SW 1271 (cell line): ENCODE measurements around the gene LKAAEAR1.
A peak's percentile ranks its signal among the peaks of the same experiment; 100 is the strongest.

ENCODE experiments used
- DNase-seq, 2 experiments: peaks; one replicate each; lab custom pipeline; 2025; lab: John Stamatoyannopoulos, UW

Gene LKAAEAR1

DNA sequence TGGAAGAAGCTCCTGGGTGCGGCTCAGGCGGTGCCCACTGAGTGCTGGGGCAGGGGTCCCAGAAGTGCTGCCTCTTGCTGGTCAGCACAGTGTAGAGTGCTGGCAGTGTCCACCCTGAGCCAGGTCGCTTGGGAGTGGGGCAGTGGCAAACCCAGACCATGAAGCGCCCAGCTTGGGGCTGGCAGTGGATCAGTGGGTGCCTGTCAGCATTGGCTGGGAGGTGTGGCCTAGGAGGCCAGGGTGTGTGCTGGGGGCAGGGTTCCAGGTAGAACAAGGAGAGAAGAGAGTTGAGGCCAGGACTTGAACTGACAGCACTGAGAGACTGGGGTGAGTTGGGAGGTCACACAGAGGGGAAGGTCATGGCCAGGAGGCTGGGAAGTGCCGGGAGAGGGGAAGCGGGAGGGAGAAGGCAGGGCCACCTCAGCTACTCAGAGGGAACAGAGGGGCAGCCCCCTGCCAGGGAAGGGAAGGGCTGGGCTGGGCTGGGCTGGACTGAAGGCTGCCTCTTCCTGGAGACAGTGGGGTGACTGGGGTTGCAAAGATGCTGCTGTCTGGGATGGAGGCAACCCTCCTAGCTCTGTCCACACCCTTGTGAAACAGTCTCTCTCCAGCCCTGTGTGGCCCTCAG lies 17.1 kb downstream of the LKAAEAR1 start:
- DNase-seq: peak in 1 of 2 experiments; percentile 24

DNA sequence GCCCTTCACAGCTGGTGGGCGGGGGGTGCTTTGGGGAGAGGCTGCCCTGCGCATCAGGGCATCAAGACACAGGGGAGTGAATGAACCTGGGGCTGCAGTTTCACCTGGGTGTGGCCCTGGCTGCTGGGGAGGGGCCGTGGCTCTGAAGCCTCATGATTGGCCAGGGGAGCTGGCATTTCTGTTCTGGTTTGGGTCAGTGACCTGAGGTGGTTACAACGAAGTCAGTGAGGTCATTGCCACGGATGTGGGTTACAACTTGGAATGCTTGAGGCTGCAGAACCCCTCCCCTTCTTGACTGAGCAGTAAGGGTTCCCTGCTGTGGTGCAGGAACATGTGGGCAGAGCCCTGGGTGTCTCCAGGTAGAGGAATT lies 18.2 kb downstream of the LKAAEAR1 start:
- DNase-seq: peak; percentile 83 to 91

DNA sequence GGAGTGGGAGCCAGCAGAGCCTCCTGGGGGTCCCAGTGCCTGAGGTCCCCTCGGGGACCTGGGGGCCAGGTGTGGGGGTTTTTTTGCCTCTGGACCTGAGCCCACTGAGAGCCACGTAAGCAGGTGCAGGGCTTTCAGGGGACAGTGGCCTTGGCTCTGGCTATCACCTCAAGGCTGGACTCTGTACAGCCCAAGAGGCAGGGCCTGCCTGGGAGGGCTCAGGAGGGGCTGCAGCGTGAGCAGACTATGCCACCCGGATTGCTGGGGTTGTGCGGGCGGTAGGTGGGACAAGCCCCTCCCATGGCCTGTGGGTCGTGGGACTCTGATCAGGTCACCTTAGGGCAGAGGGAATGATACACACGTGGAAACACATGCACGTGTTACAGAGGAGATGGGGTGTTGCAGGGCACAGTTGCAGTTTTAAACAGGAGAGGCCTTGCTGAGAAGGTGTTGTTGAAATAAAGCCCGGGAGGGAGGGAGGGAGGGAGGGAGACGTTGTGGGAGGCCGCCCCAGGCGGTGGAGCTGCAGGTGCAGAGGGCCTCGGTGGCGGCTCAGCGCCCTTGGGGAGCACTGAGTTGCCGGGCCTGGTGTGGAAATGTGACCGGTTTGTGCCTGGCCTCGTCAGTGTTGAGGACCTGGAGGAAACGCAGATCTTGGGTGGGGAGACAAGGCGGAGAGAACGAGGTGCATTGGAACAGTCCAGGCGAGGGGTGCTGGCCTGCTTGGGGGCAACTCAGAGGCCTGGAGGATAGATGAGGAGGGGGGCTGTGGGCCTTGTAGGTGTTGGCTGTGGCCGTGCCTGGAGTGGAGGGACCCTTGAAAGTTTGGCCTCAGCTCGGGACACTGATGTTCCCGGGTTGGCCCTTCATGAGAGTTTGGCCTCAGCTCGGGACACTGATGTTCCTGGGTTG lies 18.9 kb downstream of the LKAAEAR1 start:
- no peak for DNase-seq

DNA sequence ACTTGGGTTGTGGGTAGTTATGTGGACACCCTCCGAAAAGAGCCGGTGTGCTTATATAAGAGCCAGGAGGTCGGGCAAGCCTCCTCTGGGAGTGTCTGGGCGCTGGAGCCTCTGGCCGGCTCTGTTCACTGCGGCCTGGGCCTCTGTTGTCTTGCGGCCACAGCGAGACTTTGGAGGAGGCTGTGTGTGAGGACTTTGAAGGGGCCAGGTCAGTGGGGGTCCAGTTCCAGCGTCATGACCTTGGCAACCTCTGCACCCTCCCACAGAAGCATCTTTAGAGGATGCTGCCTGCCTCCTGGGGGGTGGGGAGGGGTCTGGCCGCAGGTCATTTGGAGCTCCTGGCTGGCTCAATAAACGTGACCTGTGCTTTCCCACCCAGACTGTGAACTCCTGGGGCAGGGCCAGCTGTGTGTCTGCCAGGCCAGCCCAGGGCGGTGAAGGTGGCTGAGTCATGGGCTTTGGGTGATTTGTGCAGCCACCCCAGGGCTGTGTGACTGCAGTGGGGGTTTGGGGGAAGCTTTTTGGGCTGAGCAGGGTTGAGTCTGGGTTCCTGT lies 20.0 kb downstream of the LKAAEAR1 start:
- DNase-seq: peak in 1 of 2 experiments; percentile 27

DNA sequence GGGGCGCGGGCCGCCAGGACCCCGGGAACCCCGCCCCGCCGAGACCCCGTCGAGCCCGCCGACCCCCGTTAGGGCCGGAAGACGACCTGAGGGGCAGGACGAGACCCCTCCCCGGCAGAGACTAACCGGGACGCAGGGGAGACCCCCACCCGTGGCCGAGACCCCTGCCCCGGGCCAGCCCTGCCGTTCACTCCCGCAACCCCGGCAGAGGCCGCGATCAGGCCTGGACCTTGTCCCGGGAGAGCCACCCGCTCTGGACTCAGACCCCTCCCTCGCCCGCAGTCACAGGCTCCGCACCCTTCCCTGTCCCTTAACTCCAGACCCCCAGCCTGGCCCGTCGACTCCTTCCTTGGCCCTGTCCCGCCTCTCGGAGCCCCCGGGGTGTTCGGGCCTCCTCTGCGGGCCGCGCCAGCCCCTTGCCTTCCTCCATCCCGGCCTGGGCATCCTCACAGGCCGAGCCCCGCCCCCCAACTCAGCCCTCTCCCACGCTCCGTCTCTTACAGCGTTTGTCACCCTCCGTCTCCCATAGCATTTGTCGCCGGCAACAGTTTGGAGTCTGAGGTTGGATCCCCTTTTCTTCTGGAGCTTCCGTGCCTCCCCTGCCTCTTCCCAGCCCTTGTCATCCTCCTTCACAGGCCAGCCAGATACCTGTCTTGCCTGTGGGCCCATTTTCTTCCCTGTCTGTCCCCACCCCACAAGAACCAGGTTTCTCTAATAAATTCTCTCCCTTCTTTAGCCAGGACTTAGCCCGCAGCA lies 20.6 kb downstream of the LKAAEAR1 start:
- peak in 1 of 2 experiments; percentile 24 for DNase-seq

DNA sequence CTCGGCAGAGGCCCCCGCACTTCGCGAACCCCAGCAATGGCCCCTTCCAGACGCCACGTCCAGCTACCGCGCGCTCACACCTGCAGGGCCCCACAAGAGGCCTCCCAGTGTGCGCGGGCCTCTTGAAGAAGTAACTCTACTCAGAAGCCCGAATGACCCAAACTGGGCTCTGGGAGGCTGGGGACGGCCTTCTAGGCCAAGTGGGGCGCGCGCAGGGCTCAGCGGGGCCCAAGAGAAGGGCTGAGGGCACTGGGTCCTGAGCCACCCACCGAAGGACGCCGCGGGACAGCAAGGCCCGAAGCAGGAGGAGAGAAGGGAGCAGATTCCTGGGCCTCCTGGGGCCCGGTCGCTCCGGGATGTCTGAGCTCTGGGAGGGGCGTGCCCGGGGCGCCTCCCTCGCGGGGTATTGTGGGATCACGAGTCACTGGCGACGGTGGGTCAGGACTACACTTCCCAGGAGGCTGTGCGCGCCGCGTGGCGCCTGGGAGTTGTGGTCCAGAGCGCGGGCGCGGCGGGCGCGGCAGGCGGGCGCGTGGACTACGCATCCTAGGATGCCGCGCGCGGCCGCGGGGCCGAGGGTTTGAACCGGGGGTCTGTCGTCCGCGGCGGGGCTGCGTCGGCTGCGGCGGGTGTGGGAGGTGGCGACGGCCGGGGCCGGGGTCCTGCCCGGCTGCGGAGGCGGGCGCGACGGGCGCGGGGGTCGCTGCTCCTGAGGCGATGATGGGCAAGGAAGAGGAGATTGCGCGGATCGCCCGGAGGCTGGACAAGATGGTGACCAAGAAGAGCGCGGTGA lies 21.4 kb downstream of the LKAAEAR1 start, which contains the start of gene TCEA2:
TSS of gene TCEA2 (plus strand) at position 603 of the 793 bp plus-strand sequence. CDS start at position 718, 115 bp downstream.
- peak; percentile 90 to 96 for DNase-seq

DNA sequence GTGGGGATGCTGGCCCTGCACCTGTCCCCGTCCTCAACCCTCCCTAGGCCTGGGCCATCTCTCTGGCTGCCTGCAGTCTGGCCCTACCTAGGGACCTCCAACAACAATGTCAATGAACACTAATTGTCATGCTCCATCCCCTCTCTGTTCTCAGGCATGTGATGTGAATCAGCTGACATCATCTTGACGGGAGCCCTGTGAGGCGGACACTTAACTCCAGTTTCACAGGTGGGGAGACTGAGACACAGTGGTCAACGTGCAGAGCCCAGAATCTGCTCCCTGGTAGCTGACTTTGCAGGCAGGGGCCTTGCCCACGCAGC lies 22.0 kb downstream of the LKAAEAR1 start:
- DNase-seq: no peak

DNA sequence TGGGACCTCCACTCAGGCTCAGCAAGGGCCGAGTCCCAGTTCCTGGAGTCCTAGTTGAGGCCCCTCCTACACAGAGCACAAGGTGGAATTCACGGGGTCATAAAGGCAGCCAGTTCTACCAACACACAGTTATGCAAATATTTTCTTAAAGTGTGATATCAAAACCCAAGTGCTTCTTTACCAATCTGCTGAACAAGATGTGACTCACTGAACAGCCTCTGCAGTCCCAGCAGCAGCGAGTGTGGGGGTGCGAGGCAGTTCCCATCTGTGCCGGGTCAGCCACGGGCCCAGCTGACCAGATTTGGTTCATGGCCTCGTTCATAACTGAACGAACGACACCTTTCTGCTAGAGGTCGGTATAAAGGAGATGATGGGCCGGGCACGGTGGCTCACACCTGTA lies 25.7 kb downstream of the LKAAEAR1 start:
- no peak for DNase-seq

DNA sequence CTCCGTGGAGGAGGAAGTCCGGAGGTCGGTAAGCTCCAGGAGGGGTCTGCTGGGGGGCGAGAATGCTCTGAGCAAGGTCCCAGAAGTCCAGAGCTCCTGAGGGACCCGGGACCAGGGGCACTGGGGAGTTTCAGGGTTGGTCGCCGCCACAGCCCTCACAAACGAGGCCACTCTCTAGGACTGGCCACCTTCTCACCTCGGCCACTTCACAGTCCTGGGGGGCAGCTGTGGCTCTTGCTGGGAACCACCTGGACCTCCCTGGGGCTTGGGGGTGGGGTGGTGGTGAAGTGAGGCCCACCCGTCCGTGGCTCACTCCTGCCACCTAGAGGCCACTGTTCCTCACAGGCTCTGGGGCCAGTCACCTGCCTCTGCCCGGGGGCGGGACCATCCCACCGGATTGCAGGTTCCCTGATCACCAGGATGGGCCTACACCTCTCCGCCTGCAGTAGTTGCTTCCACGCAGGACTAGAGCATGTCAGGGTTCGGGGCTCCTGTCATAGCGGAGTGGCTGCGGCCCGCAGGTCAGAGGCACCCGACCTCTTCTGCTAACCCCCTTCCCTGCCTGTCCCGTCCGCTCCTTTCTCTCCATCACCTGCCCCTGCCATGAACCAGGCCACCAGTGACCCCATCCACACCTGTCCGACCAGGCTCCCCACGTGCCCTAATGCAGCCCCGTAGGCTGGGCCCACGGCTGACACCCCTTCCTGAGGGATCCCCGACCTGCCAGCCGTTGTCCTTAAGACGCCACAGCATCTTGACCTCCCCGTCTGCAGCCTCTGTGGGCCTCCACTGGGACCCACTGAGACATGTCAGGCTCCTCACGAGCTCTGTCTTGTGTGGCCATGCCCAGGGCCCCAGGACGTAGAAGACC lies 26.3 kb downstream of the LKAAEAR1 start:
- peak; percentile 54 to 60 for DNase-seq

DNA sequence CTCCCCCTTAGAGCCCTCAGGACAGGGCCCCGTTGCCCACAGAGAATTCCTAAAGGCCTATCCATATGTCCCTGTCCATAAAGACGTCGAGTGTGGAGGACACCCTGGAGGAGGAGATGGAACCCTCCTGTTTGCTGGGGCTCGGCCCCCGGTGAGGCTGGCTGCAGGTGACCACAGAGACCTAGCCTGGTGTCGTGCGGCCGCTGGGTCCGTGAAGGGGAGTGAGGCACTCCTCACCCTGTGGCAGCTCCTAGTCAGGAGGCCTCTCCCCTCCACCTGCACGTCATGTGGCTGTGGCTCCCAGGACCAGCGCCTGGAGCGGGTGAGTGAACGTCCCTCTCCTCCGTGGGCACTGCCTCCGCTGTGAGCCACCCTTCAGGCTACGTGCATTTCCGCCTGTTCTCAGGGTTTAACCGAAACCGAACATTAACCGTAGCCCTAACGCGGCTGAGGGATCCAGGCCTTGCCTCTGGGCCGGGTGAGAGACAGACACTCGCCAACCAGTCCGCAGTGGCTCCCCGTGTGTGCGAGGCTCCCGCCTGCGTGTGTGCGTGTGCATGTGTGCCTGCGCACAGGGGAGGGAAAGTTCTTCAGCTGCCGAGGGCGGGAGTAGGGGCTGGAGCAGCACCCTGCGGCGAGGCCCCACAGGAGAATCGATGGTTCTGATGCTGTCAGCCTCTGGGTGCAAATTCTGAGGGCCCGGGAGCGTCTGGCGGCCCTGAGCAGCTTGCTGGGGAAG lies 27.1 kb downstream of the LKAAEAR1 start:
- DNase-seq: no peak

DNA sequence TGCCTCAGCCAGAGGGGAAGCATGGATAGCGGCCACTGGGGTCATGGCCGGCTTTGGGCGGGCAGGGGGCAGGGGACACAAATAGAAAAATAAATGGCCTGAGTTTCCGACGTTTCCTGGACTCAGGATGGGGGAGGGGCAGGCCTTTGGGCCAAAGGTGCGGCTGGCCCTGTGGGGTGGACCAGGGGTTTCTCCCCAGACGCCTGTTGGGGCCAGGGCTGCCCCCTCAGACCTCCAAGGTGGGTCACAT lies 27.6 kb downstream of the LKAAEAR1 start:
- DNase-seq: no peak

DNA sequence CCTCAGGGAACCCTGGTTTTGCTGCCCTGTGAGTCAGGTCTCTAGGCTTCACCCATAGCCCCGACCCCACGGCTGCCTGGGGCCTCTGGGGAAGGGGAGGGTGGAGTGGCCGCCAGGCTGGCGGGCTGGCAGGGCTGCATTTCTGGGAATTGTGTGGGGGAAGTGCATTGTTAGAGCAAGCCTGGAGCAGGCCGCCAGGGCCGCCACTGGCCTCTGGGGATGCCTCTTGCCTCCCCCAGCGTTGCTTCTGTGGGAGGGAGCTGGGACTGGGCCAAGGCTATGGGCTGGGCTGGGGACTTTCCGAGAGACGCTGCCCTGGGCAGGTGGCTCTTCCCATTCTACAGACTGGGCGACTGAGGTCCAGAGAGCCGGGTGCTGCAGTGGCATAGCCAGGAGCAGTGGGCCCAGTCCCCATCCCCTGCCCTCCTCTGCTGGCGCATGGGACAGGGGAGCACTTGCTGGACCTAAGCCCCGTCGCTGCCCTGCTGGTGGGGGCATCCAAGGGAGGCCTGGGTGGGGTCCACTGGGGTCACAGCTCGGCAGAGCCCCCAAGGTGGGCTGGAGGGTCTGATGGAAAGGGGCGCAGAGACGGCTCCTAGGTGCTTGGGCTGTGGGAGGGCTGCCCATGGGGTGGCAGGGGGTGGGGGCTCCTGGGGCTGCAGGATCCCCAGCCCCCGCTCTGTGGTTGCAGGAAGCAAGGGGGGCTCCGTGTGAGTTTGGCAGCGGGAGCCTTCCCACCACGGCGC lies 28.1 kb downstream of the LKAAEAR1 start:
- DNase-seq: no peak

DNA sequence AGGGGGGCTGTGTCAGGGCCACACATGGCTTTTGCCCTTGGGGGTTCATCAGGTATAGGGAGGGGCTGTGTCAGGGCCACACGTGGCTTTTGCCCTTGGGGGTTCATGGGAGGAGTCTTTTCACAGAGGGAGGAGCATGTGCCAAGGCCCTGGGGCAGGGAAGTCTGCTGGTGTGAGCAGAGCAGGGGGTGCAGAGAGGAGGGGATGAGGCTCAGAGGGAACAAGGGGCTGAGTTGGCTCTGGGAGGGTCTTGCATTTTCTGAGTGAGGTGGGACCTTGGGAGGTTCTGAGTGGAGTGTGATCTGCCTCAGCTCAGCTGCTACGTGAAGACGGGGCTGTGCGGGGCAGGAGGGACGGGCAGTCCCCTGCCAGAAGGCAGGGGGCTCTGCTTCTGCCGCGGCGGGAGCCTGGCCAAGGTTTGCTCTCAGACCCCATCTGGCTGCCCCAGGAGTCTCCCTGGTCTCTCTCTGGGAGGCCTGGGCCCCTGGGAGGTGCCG lies 28.8 kb downstream of the LKAAEAR1 start:
- DNase-seq: no peak

DNA sequence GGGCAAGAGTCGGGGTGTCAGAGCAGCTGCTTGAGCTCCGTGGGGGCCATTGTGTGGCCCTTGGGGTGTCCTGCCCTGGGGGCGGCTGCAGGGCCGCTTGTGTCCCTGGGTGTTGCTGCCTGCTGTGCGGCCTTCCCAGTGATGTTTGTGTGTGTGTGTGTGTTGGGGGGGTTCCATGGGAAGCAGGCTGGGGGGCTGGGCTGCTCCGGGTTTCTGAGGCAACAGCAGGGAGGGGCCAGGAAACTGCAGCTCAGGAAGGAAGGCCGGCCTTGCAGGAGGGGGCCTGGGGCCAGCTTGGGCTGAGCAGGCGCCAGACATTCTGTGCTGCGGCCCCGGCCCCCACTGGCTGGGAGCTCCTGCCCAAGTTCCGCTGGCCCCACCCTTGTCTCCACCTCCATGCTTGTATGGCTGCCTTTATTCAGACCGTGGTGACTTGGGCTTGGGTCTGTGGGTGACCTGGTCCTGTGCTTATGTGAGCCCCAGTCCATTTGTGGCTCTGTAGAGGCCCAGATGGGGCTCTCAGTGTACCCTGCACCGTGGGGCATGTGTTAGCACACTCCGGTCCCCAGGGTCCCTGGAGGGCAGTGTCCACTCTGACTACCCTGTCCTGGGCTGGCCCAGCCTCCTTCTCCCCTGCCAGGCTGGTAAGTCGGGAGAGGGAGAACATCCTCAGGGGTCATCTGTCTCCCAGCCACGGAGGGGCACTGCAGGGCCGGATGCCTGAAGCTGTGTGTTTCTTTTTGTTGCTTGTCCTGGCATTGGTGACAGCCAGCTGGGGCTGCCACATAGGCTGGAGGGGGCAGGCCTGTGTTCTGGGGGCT lies 30.1 kb downstream of the LKAAEAR1 start:
- peak in 1 of 2 experiments; percentile 21 for DNase-seq

DNA sequence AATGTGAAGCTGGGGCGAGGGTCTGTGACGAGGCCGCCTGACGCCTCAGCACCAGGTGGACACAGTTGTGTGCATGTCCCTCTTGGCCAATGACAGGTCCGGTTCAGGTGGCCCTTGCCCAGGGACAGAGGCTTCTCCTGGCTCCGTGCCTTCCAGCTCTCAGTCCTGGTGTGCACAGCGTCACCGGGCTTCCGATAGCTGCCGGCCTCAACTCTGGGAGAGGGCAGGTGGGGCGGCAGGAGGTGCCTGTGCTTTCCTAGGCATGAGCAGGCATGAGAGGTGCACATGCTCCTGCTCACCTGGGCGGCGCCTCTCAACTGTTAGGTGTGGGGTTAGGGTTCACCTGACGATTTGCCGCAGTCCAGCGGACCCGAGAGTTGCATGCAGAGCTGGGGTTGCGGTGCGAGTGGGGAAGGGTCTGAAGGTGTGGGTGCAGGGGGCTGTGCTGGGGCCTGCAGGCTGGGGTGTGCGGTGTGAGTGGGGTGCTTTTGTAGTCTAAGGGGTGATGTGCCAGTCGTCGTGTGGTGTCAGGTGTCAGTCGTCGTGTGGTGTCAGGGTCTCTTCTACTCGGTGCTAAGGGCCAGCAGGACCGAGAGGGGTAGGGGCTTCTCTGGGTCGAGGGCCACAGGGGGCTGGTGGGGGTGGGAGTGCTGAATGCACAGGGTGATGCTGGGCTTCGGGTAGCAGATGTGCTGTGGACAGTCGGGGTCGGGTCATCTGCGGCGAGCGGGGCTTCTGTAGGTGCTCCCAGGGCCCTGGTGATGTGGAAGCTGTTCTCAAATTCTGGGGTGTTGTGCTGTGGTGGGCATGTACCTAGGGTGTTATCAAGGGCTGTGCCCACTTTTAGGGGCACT lies 31.0 kb downstream of the LKAAEAR1 start:
- no peak for DNase-seq

DNA sequence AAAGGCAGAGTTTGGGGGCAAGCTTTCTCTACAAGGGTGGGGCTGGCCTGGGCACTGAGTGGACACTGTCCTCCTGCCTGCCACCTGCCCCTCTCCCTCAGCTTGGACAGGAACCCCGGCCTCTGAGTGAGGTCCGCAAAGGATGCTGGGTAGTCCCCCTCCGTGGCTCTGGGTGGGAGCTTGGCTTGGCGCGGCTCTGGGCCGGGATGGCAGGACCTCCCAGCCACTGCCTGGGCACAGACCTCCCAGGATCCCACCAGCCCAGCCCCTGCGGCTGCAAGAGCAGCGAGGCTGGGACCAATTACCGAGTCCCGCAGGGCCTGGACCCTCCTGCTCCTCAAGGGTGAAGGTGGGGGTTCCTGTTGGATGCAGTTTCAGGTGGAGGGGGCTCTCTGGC lies 31.9 kb downstream of the LKAAEAR1 start:
- DNase-seq: no peak

DNA sequence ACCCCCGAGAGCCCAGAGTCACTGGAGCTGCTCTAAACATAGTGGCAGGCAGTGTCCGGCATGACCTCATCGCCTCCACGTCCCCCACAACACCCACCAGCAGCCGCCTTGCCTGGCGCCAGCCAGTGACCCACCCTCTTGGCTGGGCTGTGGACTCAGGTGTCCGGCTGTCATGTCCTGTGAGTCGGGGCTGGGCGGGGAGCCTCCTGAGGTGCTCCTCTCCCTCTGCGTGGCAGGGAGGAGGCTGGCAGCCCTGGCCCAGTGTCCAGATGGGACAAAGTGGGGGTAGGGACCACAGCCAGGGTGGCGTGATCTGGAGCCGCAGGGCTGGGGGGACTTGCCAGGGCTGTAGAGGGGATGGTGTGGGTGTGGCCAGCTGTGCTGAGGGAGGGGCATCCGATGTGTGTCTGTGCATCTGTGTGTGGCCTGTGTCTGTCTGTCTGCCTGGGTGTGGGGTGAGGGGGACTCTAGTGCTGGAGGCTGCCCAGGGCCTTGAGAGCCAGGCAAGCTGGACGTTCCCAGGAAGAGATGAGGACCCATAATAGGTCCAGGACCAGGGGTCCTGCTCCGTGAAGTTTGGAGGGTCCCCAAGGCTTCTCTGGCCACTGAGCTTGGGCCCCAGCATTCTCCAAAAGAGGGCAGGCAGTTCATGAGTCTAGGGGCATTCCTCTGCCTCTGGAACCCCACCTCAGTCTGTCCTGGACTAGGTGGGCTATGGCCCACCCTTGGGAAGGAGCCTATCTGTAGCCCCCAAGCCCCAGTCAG lies 32.5 kb downstream of the LKAAEAR1 start:
- DNase-seq: no peak
